ENCODE results near the gene MDGA2.

MDGA2 gene

GRCh38 chr14:47120645-47121044 is 554.8 kb downstream of the MDGA2 start:
- no peak for DNase-seq (ENCODE audit: low read depth)

GRCh38 chr14:47103771-47104170 is 571.6 kb downstream of the MDGA2 start:
- no peak for DNase-seq (ENCODE audit: low read depth)

GRCh38 chr14:47102472-47102871 is 572.9 kb downstream of the MDGA2 start:
- DNase-seq (ENCODE audit: low read depth): no peak

- no peak for DNase-seq (ENCODE audit: low read depth)
These were observed 589.7 kb downstream of the MDGA2 start for GRCh38 chr14:47085678-47086077.

- no peak for DNase-seq (ENCODE audit: low read depth)
These were observed 610.1 kb downstream of the MDGA2 start for GRCh38 chr14:47065326-47065725.

- DNase-seq (ENCODE audit: low read depth): no peak
These were observed 615.4 kb downstream of the MDGA2 start for GRCh38 chr14:47060050-47060449.

GRCh38 chr14:47057364-47057763 is 618.0 kb downstream of the MDGA2 start:
- DNase-seq (ENCODE audit: low read depth): no peak

- no peak for DNase-seq (ENCODE audit: low read depth)
These were observed 630.6 kb downstream of the MDGA2 start for GRCh38 chr14:47044841-47045240.

GRCh38 chr14:47040550-47040949 is 634.9 kb downstream of the MDGA2 start:
- DNase-seq (ENCODE audit: low read depth): no peak

- DNase-seq (ENCODE audit: low read depth): no peak
These were observed 636.1 kb downstream of the MDGA2 start for GRCh38 chr14:47039336-47039735.

- DNase-seq (ENCODE audit: low read depth): no peak
These were observed 652.7 kb downstream of the MDGA2 start for GRCh38 chr14:47022721-47023120.

GRCh38 chr14:47020500-47020899 is 654.9 kb downstream of the MDGA2 start:
- no peak for DNase-seq (ENCODE audit: low read depth)

- DNase-seq (ENCODE audit: low read depth): no peak
These were observed 662.7 kb downstream of the MDGA2 start for GRCh38 chr14:47012533-47013280.

- DNase-seq (ENCODE audit: low read depth): no peak
These were observed 665.8 kb downstream of the MDGA2 start for GRCh38 chr14:47009615-47010014.

- no peak for DNase-seq (ENCODE audit: low read depth)
These were observed 666.7 kb downstream of the MDGA2 start for GRCh38 chr14:47008732-47009131.

GRCh38 chr14:46999661-47000060 is 675.7 kb downstream of the MDGA2 start:
- DNase-seq (ENCODE audit: low read depth): no peak

GRCh38 chr14:46989566-46989965 is 685.8 kb downstream of the MDGA2 start:
- no peak for DNase-seq (ENCODE audit: low read depth)

GRCh38 chr14:46988312-46988711 is 687.1 kb downstream of the MDGA2 start:
- DNase-seq (ENCODE audit: low read depth): no peak

GRCh38 chr14:46985529-46986380 is 689.6 kb downstream of the MDGA2 start:
- no peak for DNase-seq (ENCODE audit: low read depth)

GRCh38 chr14:46973295-46973694 is 702.1 kb downstream of the MDGA2 start:
- no peak for DNase-seq (ENCODE audit: low read depth)

- no peak for DNase-seq (ENCODE audit: low read depth)
These were observed 711.0 kb downstream of the MDGA2 start for GRCh38 chr14:46964378-46964777.

- no peak for DNase-seq (ENCODE audit: low read depth)
These were observed 724.3 kb downstream of the MDGA2 start for GRCh38 chr14:46951103-46951502.

GRCh38 chr14:46940611-46941010 is 734.8 kb downstream of the MDGA2 start:
- DNase-seq (ENCODE audit: low read depth): no peak

Measured in stromal cell of bone marrow (primary cell).